Measurements from ENCODE around the gene LILRB3. TPM values are rescaled to one million over a fixed set of nuclear protein-coding genes. Genes with fewer than 3 reads are reported as not detected.

LILRB3 gene
- total and polyA plus RNA-seq, 2 of the 4 experiments (the other 2 are of a cell fraction), result not detected

GRCh38 chr19:54180691-54181091, 42.1 kb downstream of the LILRB3 start:
- no peak for ATAC-seq (ENCODE audit: low read depth)
- in situ Hi-C loops (cut with MboI; ENCODE audit: low sequenced_read_pairs), result no loop called here

More at GRCh38 chr19:54180691-54181091, 42.1 kb downstream of the LILRB3 start:
- Histone ChIP-seq H3K9me1 (ENCODE audit: insufficient read depth, low read length) (no peaks in the 10 kb centered on the region), H4K20me1 (ENCODE audit: insufficient read depth, low read length) (peaks cover 9% of the 10 kb centered on the region; the same call in 1 of the 2 replicates), H2BK5ac (ENCODE audit: low read depth, low read length, poor library complexity, severe bottlenecking) (no peak overlapping the region), H3K9me3 (ENCODE audit: control insufficient read depth, insufficient read depth, low read length) (no peaks in the 10 kb centered on the region), H3K56ac (ENCODE audit: extremely low read depth, insufficient read depth, low read length) (no peak overlapping the region), H3K9ac (ENCODE audit: low read depth, low read length) (no peak overlapping the region), H2BK20ac (ENCODE audit: low read depth, low read length) (no peak overlapping the region), H3K14ac (replicated peaks; ENCODE audit: low read depth, low read length) (no peak overlapping the region), H3K4me2 (ENCODE audit: low read depth, low read length) (no peak overlapping the region), H3K27me3 (ENCODE audit: control insufficient read depth, insufficient read depth, low read length) (no peaks in the 10 kb centered on the region), H2BK15ac (ENCODE audit: low read depth, low read length) (no peak overlapping the region), H3K23ac (ENCODE audit: low read depth, low read length) (no peak overlapping the region), H3K36me3 (ENCODE audit: control insufficient read depth, insufficient read depth, low read length) (peaks cover 47% of the 10 kb centered on the region), H4K5ac (ENCODE audit: low read depth, low read length) (no peak overlapping the region), H2AFZ (replicated peaks; ENCODE audit: low read length, poor library complexity) (no peak overlapping the region), H2BK120ac (ENCODE audit: low read depth, low read length) (no peak overlapping the region), H4K91ac (ENCODE audit: insufficient read depth, low read depth, low read length) (no peak overlapping the region), H3K79me1 (ENCODE audit: low read depth in 1 of 2, low read length in 2 of 2) (peaks cover 7 to 19% of the 10 kb centered on the region in 2 experiments; a peak in 3 of 4 replicates), H3K27ac (ENCODE audit: insufficient read depth, low read length) (no peak overlapping the region), H2AK5ac (ENCODE audit: low read depth, low read length) (no peak overlapping the region), H2AK9ac (replicated peaks; ENCODE audit: low read depth, low read length, poor library complexity) (no peak overlapping the region), H3K4ac (ENCODE audit: low read depth, low read length) (no peak overlapping the region), H3K18ac (ENCODE audit: low read depth, low read length) (no peak overlapping the region), H3K4me3 (ENCODE audit: insufficient read depth, low read depth, low read length) (no peak overlapping the region), H4K8ac (ENCODE audit: low read depth in 2 of 2, low read length in 2 of 2) (no peak overlapping the region), H3K4me1 (ENCODE audit: control insufficient read depth, insufficient read depth, low read length) (no peaks in the 10 kb centered on the region)
- POLR2A ChIA-PET (ENCODE audit: unreplicated experiment), result no interaction called here
- 95% methylated on average over 26 of the region's 37 CpGs; no CpG with 5 or more reads in 1 of the 2 experiments for WGBS, 2 experiments (ENCODE audit: extremely low coverage in 2 of 2, insufficient read length in 1 of 2)
- CTCF ChIA-PET, result interaction anchor here (1.1 kb wide), 1 partner anchor 9 kb away, joined by 3 read pairs; no protein-coding TSS in a partner anchor
- BruUV-seq (replicated peaks), result no TSS peak
- TF ChIP-seq POLR2A (IDR thresholded peaks at IDR 0.05; ENCODE audit: low read depth, low read length), result no peak
- no peak for TF ChIP-seq RFX5 (IDR thresholded peaks at IDR 0.05; ENCODE audit: low read depth, low read length)
- no peak for TF ChIP-seq MAFK (IDR thresholded peaks at IDR 0.05; ENCODE audit: low read depth, low read length)
- TF ChIP-seq ELK1 (IDR thresholded peaks at IDR 0.05; ENCODE audit: borderline replicate concordance, low read depth, low read length), result no peak
- no peak for TF ChIP-seq MAZ (IDR thresholded peaks at IDR 0.05; ENCODE audit: borderline replicate concordance, low read depth, low read length)
- TF ChIP-seq SMC3 (IDR thresholded peaks at IDR 0.05; ENCODE audit: low read depth, low read length), result no peak
- no peak for TF ChIP-seq NFE2L2 (IDR thresholded peaks at IDR 0.05; ENCODE audit: low read depth, low read length)
- no peak for TF ChIP-seq MXI1 (IDR thresholded peaks at IDR 0.05; ENCODE audit: borderline replicate concordance, low read depth, low read length)
- no peak for TF ChIP-seq FOS (IDR thresholded peaks at IDR 0.05; ENCODE audit: low read depth, low read length)
- TF ChIP-seq CEBPB (IDR thresholded peaks at IDR 0.05; ENCODE audit: low read depth, low read length), result no peak
- TF ChIP-seq BHLHE40 (IDR thresholded peaks at IDR 0.05; ENCODE audit: low read depth, low read length), result no peak
- TF ChIP-seq CHD1 (IDR thresholded peaks at IDR 0.05; ENCODE audit: low read depth, low read length), result no peak
- no peak for DNase-seq
- dilution Hi-C loops (cut with HindIII; ENCODE audit: low sequenced_read_pairs, unreplicated experiment) (no loop called here), intact Hi-C loops (cut with micrococcal nuclease) (no loop called here)
